ENCODE data around the gene FLCN.

FLCN gene

GRCh38 chr17:17235212-17236174, 1.5 kb downstream of the FLCN start:
- DNase-seq: no peak

GRCh38 chr17:17232303-17232621, 4.7 kb downstream of the FLCN start:
- DNase-seq: no peak

- DNase-seq: no peak
These were observed 5.2 kb downstream of the FLCN start for GRCh38 chr17:17231621-17232302.

GRCh38 chr17:17229416-17230384, 7.3 kb downstream of the FLCN start:
- no peak for DNase-seq

GRCh38 chr17:17228521-17229279, 8.3 kb downstream of the FLCN start:
- no peak for DNase-seq

- no peak for DNase-seq
These were observed 9.1 kb downstream of the FLCN start for GRCh38 chr17:17227608-17228520.

- DNase-seq: no peak
These were observed 10.3 kb downstream of the FLCN start for GRCh38 chr17:17226451-17227265.

- no peak for DNase-seq
These were observed 11.1 kb downstream of the FLCN start for GRCh38 chr17:17225901-17226300.

GRCh38 chr17:17224137-17224536, 12.8 kb downstream of the FLCN start:
- no peak for DNase-seq

- DNase-seq: no peak
These were observed 13.2 kb downstream of the FLCN start for GRCh38 chr17:17223736-17224135.

- no peak for DNase-seq
These were observed 15.6 kb downstream of the FLCN start for GRCh38 chr17:17221329-17221728.

GRCh38 chr17:17220529-17220928, 16.4 kb downstream of the FLCN start:
- DNase-seq: no peak

- no peak for DNase-seq
These were observed 19.0 kb downstream of the FLCN start for GRCh38 chr17:17217995-17218394.

GRCh38 chr17:17216776-17217175, 20.2 kb downstream of the FLCN start:
- DNase-seq: no peak

- DNase-seq: no peak
These were observed 20.7 kb downstream of the FLCN start for GRCh38 chr17:17216236-17216635.

- no peak for DNase-seq
These were observed 21.4 kb downstream of the FLCN start for GRCh38 chr17:17215575-17215974.

- DNase-seq: no peak
These were observed 22.1 kb downstream of the FLCN start for GRCh38 chr17:17214646-17215436.

- no peak for DNase-seq
These were observed 23.2 kb downstream of the FLCN start for GRCh38 chr17:17213775-17214174.

GRCh38 chr17:17207998-17208397, 29.0 kb downstream of the FLCN start:
- DNase-seq: no peak
